ENCODE results near the gene PPP1R12A. TPM values are rescaled to one million over a fixed set of nuclear protein-coding genes. Genes with fewer than 3 reads are reported as not detected.
A peak's percentile ranks its signal among the peaks of the same experiment; 100 is the strongest.

PPP1R12A gene
- total and polyA plus RNA-seq, 10 donors: 14.4 to 141 (median 103) TPM

- no peaks in the 10 kb centered on the region for H3K9me3 ChIP-seq
- H3K27me3 ChIP-seq (replicated peaks in 1 of 7): no peaks in the 10 kb centered on the region
- no peaks in the 10 kb centered on the region for H3K36me3 ChIP-seq
- H3K4me1 ChIP-seq: peaks cover 13 to 67% (median 44%) of the 10 kb centered on the region in 6 donors
- DNase-seq: no peak
- peak overlapping the region; percentile 81 to 94 (median 92) for H3K4me3 ChIP-seq
- TF ChIP-seq POLR2A (IDR thresholded peaks at IDR 0.05) (no peak), CTCF (IDR thresholded peaks at IDR 0.05 in 8 of 11, conservative IDR thresholded peaks at IDR 0.05 in 3 of 11) (no peak), POLR2AphosphoS5 (IDR thresholded peaks at IDR 0.05) (no peak)
- peak overlapping the region; percentile 95 to 100 (median 98) for H3K27ac ChIP-seq
- WGBS, 5 donors: 10 to 16% (median 13%) methylated on average over 10 of the region's 10 CpGs
- intact Hi-C loops (cut with DNase I; ENCODE audit: low total_unique reads): no loop called here
Measured at GRCh38 chr12:79935624-79936345, 888 bp upstream of the PPP1R12A start.

GRCh38 chr12:79934281-79935020, 446 bp downstream of the PPP1R12A start:
- TF ChIP-seq POLR2AphosphoS5 (IDR thresholded peaks at IDR 0.05) (no peak), POLR2A (IDR thresholded peaks at IDR 0.05) (no peak), CTCF (IDR thresholded peaks at IDR 0.05 in 8 of 11, conservative IDR thresholded peaks at IDR 0.05 in 3 of 11) (no peak)
- Histone ChIP-seq H3K27ac (peak overlapping the region; percentile 95 to 100 (median 98)), H3K4me3 (peak overlapping the region; percentile 81 to 94 (median 92)), H3K27me3 (replicated peaks in 1 of 7) (no peaks in the 10 kb centered on the region), H3K36me3 (no peaks in the 10 kb centered on the region), H3K4me1 (peaks cover 16 to 71% (median 58%) of the 10 kb centered on the region in 6 donors), H3K9me3 (no peaks in the 10 kb centered on the region)
- DNase-seq: peak; percentile 94
- 0 to 2% (median 1%) methylated on average over 16 to 53 of the region's 53 CpGs for WGBS, 5 donors
- intact Hi-C loops (cut with DNase I; ENCODE audit: low total_unique reads): no loop called here

- WGBS, 5 donors: 0 to 1% (median 1%) methylated on average over 15 of the region's 15 CpGs
- H3K9me3 ChIP-seq: no peaks in the 10 kb centered on the region
- H3K4me1 ChIP-seq: peaks cover 17 to 78% (median 64%) of the 10 kb centered on the region in 6 donors
- H3K36me3 ChIP-seq: no peaks in the 10 kb centered on the region
- no peak for DNase-seq
- intact Hi-C loops (cut with DNase I; ENCODE audit: low total_unique reads): no loop called here
- no peaks in the 10 kb centered on the region for H3K27me3 ChIP-seq (replicated peaks in 1 of 7)
- TF ChIP-seq POLR2AphosphoS5 (IDR thresholded peaks at IDR 0.05) (peak in 1 of 3 donors; percentile 15), POLR2A (IDR thresholded peaks at IDR 0.05) (no peak), CTCF (IDR thresholded peaks at IDR 0.05 in 8 of 11, conservative IDR thresholded peaks at IDR 0.05 in 3 of 11) (no peak)
- peak overlapping the region; percentile 95 to 100 (median 98) for H3K27ac ChIP-seq
- H3K4me3 ChIP-seq: peak overlapping the region; percentile 81 to 94 (median 92)
Measured at GRCh38 chr12:79933532-79934264, 1.2 kb downstream of the PPP1R12A start.
